Uterus (tissue), 2 donors: Measurements from ENCODE around the gene ATXN10.

Experiments used
- CTCF ChIP-seq, 4 experiments: fragments of 200-600 bp in 2 of 4; fragments of 450-650 bp in 2 of 4; sonication (generic) in 2 of 4; IDR thresholded peaks; one replicate each; pipeline ENCODE4 v1.5.1; 2016 to 2019; ENCODE audit warnings: antibody characterized with exemption in 4 of 4, mild to moderate bottlenecking in 2 of 4, moderate library complexity in 1 of 4
- POLR2A ChIP-seq, 2 donors: fragments of 450-650 bp; IDR thresholded peaks; one replicate each; pipeline ENCODE4 v1.6.1; 2016; ENCODE audit warnings: antibody characterized with exemption in 2 of 2, mild to moderate bottlenecking in 1 of 2, moderate library complexity in 1 of 2

- TF ChIP-seq CTCF (IDR thresholded peaks at IDR 0.05) = no peak
- TF ChIP-seq POLR2A (IDR thresholded peaks at IDR 0.05) = no peak
Measured at GRCh38 chr22:45718391-45718790, 46.8 kb downstream of the ATXN10 start.
